ENCODE results near the gene USP3.
"Not testable (repeated sequence)": the region's sequence is repeated elsewhere in the genome, so short reads cannot be mapped to it uniquely, and the experiment has no call there.

The USP3 gene

GRCh38 chr15:63610209-63610841 lies 105.9 kb downstream of the USP3 start:
- DNase-seq (ENCODE audit: low read depth, low spot score) = peak; percentile 86

GRCh38 chr15:63611177-63611576 lies 106.8 kb downstream of the USP3 start:
- no peak for DNase-seq (ENCODE audit: low read depth, low spot score)

DNA sequence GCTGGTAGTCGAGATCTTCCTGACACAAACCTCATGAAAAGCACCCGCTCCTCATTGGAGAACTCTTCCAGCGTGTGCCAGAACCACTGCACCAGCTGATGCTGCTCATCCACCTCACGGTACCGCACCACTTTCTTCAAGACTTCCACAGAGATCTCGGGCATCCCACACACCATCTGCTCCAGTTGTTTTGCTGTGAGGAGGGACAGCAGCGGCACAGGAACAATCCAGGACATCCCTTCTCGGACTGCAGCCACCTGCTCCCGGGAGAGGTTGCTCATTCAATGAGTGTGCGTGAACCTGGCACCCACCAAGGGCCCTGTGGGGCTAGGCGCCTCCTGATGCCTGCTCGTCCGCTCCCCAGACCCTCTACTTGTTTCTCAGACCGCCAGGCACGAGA lies 107.9 kb downstream of the USP3 start:
- no peak for DNase-seq (ENCODE audit: low read depth, low spot score)

GRCh38 chr15:63615935-63616334 lies 111.5 kb downstream of the USP3 start:
- DNase-seq (ENCODE audit: low read depth, low spot score) = no peak

DNA sequence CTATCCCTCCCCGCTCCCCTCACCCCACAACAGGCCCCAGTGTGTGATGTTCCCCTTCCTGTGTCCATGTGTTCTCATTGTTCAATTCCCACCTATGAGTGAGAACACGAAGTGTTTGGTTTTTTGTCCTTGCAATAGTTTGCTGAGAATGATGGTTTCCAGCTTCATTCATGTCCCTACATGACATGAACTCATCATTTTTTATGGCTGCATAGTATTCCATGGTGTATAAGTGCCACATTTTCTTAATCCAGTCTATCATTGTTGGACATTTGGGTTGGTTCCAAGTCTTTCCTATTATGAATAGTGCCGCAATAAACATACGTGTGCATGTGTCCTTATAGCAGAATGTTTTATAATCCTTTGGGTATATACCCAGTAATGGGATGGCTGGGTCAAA lies 112.8 kb downstream of the USP3 start:
- not testable (repeated sequence) for DNase-seq (ENCODE audit: low read depth, low spot score)

DNA sequence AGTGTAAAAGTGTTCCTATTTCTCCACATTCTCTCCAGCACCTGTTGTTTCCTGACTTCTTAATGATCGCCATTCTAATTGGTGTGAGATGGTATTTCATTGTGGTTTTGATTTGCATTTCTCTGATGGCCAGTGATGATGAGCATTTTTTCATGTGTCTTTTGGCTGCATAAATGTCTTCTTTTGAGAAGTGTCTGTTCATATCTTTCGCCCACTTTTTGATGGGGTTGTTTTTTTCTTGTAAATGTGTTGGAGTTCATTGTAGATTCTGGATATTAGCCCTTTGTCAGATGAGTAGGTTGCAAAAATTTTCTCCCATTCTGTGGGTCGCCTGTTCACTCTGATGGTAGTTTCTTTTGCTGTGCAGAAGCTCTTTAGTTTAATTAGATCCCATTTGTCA lies 113.2 kb downstream of the USP3 start:
- DNase-seq (ENCODE audit: low read depth, low spot score) = not testable (repeated sequence)

GRCh38 chr15:63620760-63621159 lies 116.4 kb downstream of the USP3 start:
- not testable (repeated sequence) for DNase-seq (ENCODE audit: low read depth, low spot score)

DNA sequence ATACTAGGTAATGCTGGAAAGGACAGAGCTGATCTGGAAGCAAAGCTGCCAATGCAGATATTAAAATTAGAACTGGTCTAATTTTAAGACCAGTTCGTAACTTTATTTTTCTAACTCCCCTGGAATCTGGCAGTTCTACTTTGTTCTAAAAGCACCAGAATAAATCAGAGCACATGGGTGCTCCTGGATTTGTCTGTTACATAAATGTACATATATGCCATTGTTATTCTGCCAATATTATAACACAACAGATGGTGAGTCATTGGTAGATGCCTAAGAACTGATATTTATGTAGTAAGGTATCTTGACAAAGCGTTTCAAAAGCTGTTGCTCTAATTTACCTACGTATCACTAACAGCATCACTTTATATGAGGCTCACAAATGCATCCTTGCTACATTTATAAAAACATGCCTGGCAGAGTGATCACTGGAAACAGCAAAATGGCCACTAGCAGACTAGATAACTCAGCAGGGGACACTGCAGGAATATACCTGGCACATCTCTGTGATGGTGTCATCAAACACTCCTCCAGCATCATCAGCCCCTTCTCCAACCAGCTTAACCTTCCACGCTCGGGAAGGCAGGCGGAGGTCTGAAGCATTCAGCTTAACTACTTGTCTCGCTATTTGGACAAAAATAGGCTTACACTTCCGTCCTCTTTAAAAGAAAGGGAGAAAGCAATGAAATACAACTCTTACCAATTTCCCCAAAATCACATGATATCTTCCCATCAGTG lies 119.0 kb downstream of the USP3 start:
- DNase-seq (ENCODE audit: low read depth, low spot score) = no peak

- no peak for DNase-seq (ENCODE audit: low read depth, low spot score)
Measured at GRCh38 chr15:63626955-63627354, 122.6 kb downstream of the USP3 start.

DNA sequence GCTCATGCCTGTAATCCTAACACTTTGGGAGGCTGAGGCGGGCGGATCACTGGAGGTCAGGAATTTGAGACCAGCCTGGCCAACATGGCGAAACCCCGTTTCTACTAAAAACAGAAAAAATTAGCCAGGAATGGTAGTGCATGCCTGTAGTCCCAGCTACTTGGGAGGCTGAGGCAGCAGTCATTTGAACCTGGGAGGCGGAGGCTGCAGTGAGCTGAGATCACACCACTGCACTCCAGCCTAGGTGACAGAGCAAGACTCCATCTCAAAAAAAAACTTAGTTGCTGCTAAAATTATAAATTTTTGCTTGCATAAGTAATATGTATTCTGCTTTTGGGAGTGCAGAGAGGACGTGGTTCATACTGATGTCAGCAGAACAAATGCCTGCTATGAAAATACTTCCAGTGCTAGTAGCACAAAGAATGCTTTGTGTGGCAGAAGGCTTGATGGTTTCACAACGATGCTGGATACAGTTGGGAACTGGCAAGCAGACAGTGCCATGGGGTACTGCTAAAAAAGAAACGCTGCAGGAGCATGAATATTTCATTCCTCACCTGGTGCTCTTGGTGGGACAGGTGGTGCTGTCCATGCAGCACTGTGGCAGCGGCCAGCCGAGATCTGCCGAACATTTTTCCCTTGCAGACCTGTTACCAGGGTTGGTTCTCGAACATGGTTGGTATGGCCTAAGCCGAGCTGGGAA lies 123.9 kb downstream of the USP3 start:
- DNase-seq (ENCODE audit: low read depth, low spot score) = no peak

DNA sequence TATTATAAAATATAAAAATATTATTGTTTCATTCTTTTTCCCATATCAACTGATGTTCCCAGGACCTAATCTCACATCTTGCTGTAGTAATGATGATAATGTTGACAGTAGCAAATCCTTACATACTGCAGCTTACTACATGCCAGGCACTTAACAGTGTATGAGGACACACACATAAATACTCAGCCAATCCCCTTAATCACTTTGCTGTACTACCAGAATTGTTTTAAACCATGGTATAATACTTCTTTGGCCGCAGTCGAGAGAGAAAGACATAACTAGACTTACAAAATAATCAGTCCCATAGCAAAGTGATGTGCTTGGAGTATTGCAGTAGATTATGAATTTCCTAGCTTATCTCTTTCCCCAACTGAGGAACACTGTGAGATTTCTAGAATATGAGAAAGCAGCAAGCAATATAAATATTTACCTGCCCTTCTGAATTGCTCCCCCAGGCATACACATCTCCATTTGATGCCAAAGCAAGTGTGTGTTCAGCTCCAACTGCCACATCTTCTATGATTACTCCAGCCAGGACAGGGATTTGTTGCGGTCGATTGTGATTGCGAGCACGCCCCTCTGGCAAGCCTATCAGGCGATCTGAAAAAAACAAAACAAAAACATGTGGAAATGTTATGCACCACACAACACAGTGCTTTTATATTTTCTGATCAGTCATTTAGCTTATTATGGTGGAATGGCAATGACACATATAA lies 125.8 kb downstream of the USP3 start:
- no peak for DNase-seq (ENCODE audit: low read depth, low spot score)

- no peak for DNase-seq (ENCODE audit: low read depth, low spot score)
Measured at GRCh38 chr15:63633312-63633711, 128.9 kb downstream of the USP3 start.

DNA sequence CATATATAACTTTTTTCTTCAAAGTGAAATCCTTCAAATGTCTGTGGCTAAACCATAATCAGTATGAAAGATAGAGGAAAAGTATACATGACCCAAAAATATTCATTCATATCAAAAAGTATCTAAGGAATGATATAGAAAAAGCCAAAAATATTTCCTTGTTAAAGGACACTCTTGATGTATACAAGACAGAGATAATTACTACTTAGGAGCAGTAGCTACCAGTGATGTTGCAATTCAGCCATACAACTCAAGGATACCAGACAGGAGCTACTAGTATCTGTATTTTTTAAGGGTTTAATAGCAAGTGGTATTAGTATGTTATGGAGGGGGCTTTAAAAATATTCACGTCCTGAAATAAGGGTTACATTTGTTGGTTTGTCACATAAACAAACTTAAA lies 129.8 kb downstream of the USP3 start:
- DNase-seq (ENCODE audit: low read depth, low spot score) = no peak

- DNase-seq (ENCODE audit: low read depth, low spot score) = no peak
Measured at GRCh38 chr15:63636518-63637061, 132.2 kb downstream of the USP3 start.

DNA sequence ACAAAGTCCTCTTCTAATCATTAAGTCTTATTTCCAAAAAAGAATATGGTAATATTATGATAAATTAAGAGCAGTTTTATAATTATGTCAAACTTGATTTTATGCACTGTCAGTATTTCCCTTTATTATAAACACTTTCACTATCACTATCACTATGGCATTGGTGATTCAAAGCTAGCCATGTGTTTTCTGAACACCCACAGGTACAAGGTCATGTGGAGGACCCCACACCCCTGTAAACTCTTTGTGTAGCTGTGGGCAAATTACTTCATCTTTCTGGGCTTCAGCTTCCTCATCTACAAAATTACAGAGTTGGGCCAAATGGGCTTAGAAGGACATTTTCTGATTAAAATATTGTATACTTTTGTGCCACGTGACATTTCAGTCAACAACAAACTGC lies 134.4 kb downstream of the USP3 start:
- no peak for DNase-seq (ENCODE audit: low read depth, low spot score)

GRCh38 chr15:63640146-63640545 lies 135.8 kb downstream of the USP3 start:
- DNase-seq (ENCODE audit: low read depth, low spot score) = no peak

All from ELF-1 (cell line).